HG03520 (cell line): ENCODE measurements around the gene CTTNBP2NL.
"Not testable (repeated sequence)": the region's sequence is repeated elsewhere in the genome, so short reads cannot be mapped to it uniquely, and the experiment has no call there.

Source experiments
- ATAC-seq: cut with Tn5 transposase; IDR thresholded peaks from one replicate; pipeline ENCODE4 v1.9.1; 2021; ENCODE audit warnings: mild to moderate bottlenecking, moderate library complexity; ENCODE audit not compliant: unreplicated experiment

The CTTNBP2NL gene

DNA sequence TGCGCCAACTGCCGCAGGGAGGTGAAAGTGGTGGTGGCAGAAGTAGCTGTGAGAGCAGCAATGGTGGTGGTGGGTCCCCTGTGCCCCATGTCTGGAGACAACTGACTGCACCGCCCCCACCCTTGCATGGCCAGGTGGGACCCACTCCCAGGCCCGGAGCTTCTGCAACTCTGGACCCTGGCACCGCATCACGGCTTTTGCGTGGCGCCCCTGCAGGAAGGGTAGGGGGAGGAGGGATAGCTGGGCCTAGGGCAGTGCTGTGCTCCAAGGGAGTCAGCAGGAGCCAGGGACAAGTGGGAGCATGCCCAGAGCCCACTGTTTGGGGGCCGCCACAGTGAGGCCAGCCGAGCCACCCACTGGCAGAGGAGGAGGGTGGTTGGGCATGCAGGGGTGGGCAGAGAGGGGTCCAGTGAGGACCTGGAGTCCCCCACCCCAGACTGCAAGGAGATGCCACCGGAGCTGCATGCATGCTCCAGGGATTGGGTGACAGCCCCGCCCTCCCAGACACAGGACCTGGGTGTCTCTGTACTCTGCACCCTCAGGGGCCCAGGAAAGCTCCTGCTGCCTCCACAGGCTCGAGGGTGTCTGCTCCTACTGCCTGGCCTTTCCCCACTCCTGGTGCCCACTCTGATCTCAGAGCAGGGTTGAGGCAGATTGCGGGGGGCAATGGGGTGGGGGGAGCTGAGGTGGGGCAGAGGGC is 9.8 kb upstream of the CTTNBP2NL start:
- no peak for ATAC-seq

DNA sequence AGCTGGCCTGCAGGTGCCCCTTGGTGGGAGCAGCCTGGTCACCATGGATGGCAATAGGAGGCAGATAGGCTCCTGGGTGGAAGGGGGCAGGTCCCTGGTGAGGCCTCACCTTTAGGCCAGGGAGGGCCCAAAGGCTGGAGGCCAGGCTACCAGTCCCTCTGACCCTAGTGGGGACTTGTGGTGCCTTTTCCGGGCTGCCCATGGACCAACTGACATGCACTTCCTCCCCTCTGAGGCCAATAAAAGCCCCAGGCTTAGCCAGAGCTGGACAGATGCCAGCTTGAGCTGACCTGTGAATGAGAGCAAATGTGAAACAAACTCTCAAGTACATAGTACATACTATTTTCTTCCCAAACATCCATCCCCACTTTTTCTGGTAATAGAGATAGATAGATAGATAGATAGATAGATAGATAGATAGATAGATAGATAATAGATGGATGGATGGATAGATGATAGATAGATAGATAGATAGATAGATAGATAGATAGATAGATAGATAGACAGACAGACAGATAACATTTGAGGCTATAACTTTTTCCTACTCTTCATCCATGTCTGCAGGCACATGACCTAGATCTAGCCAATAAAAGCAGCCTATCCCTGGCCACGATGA is 9.2 kb upstream of the CTTNBP2NL start:
- no peak for ATAC-seq

DNA sequence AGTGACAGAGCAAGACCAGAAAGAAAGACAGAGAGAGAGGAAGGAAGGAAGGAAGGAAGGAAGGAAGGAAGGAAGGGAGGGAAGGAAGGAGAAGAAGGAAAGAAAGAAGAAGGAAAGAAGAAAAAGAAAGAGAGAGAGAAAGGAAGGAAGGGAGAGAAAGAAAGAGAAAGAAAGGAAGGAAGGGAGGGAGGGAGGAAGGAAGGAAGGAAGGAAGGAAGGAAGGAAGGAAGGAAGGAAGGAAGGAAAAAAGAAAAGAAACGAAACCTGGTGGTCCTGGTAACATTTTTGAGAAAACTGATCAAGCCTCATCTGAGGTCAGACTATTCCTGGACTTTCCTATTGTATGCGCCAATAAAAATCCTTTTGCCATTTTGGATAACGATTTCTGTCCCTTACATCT is 8.2 kb upstream of the CTTNBP2NL start:
- ATAC-seq: no peak

DNA sequence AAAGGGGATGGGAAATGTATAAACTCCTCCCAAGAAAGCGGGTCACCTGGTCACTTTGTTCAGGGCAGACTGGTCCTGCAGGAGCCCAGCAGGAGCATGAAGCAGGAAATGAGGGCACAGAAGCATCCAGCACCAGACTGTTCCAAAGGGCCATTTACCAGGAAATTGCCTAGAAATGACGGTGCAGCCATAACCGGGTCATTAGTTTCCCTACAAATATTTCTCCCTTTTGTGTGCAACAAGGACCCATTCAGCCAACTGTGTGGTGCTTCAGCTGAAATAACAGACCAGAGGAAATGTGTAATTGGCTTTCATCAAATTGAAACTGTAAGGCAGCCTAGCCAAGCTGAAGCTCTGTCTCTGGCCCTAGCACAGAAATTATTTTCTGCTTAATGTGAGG is 7.6 kb upstream of the CTTNBP2NL start:
- no peak for ATAC-seq

DNA sequence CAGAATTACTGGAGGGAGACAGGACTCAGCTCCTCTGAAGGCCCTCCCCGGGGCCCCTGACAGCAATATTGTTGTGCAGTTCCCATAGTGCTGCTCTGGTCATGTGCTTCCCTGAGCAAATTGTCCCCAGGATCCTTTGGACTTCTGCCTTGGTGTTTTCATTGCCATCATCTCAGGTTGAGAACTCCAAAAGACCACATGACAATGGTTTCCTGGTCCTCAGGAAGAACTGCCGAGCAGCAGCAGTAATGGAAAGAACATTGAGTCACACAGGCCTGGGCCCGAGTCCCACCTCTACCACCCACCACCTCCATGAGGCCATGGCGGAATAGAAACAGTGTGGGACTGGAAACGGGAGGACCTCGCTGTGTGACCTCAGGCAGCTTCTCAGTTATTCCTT is 6.3 kb upstream of the CTTNBP2NL start:
- ATAC-seq: no peak

DNA sequence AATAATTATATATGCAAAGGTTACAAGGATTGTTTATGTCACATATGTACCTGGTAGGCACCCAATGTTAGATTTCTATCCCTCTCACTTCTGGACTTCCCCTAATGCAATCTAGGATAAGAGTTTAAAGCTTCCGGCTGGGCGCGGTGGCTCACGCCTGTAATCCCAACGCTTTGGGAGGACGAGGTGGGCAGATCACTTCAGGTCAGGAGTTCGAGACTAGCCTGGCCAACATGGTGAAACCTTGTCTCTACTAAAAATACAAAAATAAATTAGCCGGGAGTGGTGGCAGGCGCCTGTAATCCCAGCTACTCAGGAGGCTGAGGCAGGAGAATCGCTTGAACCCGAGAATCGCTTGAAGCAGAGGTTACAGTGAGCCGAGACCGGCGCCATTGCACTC is 5.7 kb upstream of the CTTNBP2NL start:
- not testable (repeated sequence) for ATAC-seq

DNA sequence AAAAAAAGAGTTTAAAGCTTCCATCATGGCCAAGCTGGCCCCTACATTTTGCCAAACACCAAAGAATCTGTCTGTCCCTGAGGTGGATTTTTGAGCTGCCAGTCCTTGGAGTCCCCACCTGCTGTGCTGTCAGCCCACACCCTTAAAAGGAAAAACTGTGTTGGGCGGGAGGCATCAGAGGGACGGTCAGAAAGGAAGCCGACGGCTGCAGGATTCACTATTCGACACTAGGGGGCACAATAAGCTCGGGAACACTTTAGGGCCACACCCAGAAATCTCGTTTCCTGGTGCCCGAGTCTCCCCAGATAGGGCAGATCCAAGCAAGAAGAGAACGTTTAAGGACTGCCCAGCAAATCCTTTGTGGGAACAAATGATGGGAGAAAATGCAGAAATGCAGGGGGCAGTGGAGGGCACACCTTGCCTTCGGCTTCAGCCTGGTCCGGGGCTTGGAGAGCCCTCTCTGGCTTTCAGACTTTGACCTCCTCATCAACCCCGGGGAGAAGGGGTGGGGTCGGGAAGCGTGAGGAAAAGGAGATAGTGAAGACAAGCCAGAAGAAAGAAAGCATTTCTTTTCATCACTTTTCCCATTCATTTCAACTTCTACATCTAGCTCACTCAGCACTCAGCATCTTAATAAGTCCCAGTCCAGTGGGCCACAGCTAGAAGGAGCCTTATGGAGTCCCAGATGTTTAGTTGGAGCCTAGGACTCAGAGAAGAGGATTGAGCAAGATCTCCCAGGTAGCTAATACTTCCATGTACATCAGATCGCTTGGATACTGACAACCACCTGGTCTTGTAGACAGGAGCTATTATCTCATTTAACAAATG is 5.0 kb upstream of the CTTNBP2NL start:
- ATAC-seq: peak; percentile 54

DNA sequence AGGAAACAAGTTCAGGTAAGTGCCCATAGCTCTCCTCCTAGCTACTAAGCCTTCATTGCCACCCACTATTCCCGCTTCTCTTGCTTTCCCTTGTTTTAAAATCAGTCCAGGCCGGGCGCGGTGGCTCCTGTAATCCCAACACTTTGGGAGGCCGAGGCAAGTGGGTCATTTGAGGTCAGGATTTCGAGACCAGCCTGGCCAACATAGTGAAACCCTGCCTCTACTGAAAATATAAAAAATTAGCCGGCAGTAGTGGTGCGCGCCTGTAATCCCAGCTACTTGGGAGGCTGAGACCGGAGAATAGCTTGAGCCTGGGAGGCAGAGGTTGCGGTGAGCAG is 4.4 kb upstream of the CTTNBP2NL start:
- ATAC-seq: no peak

DNA sequence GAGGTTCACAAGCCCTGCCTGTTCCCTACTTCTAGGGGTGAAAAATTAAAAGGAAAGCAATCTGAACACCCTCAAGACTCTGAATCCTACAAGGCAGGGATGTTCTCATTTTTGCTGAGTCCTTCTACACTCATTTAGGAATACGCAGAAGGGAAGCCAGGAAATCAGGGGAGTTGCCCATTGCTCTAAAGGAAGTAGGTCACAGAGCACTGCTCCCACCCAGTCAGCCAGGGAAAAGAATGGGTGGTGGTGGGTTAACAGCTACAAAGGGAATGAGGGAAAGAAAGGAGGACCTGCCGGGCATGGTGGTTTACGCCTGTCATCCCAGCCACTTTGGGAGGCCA is 2.4 kb upstream of the CTTNBP2NL start:
- ATAC-seq: no peak

DNA sequence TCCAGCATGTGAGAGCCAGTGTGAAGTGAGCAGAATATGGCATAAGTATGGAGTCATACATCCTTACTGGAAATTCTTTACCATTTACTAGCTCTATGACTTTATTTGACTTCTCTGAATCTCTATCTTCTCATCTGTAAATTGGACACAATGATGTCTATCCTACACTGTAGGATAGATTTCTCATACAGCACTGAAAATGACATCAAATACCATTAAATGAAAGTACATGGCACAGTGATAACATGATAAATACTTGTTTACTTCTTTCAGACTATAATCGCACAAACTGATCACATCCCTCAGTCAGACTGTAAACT is 1.3 kb upstream of the CTTNBP2NL start:
- ATAC-seq: no peak

DNA sequence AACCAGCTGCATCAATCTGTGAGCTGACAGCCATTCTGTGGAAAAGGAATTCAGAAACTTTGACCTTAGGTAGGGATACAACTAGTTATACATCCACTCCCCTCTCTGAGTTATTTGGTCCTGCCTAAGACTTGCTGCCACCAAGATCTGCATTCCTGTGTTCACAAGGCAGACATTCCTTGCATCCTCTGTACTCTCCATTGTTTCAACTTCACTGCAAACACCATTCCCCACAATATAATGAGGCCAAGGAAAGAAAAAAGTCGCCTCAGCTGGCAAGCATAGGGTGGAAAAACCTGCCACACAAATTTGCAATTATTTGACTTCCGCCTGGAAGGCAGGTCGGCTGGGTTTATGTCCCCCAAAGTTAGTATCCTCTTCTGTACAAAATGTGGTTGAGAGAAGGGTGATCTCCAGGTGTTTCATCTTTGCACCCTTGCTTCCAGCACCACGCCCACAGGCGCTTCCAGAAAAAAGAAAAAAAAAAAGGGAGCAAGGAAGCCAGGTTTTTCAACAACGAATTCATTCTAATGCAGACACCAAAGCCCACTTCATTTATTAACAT is 676 bp upstream of the CTTNBP2NL start:
- ATAC-seq: no peak

DNA sequence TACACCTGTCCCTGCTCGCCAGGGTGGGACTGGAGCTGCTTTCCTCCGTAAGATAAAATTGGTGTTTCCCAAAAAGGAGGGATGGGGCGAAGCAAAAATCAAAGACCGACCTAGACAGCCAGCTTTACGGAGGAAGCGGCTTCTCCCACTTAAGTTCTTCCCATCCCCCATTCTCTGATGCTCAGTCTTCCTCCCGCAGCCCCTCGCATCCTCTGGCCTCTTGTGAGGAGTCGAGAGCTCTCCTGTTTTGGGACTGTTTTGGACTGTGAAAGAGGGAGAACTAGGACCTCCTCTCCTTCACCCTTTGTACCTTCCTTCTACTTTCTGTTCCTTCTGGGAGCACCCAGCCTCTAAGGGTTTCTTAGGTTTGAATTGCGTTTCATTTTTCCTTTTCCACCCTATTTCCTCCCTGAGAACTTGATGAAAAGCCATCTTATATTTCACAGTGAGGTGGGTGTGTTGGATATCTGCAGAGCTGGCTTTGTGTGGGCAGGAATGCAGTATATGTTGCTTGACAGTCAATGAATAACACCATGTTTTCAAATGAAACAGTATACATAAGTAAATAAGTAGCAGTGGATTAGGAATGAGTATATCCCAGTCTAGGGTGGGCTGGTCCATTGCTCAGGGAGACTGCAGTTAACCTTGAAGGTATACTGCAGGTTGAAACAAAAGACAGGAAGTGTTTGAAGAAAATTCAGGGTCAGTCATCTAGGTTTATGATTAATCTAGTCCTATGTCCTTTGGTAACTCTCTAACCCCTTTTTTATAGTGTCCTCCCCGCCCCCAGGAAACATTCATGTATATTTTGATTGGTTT is 848 bp downstream of the CTTNBP2NL start:
- no peak for ATAC-seq

DNA sequence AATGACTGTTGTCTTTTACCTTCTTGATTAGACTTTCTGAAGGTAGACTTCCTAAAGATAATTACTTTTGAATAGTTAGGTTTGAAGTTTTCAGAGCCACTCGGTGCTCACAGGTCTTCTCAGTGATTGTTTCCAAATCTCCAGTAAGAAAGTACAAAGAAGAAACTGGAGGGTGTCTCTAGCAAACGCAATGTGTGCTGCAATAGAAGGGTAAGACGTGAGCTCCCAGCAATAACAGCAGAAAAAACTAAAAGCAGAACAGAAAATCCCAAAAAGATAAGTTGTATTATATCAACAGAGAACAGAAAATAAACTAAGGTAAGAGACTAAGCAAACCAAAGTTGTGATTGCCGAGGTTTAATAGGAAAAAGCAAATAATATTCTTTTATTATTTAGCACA is 1.8 kb downstream of the CTTNBP2NL start:
- no peak for ATAC-seq

DNA sequence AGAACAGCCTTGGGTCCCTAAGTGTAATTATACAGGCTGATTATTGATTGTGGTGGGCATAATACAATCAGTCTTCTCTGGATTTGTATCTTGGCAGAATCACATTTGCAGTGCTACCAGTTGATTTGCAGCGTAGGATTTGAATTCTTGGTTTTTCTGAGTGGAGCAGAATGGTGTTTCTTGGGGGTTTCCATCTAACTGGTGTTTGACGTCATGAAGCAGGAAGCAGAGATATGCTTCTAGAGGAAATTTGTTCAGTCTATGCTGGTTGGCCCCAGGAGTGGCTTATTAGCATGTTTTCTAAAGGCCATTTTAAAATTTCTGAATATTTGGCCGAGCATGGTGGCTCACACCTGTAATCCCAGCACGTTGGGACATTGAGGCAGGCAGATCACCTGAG is 3.4 kb downstream of the CTTNBP2NL start:
- no peak for ATAC-seq

DNA sequence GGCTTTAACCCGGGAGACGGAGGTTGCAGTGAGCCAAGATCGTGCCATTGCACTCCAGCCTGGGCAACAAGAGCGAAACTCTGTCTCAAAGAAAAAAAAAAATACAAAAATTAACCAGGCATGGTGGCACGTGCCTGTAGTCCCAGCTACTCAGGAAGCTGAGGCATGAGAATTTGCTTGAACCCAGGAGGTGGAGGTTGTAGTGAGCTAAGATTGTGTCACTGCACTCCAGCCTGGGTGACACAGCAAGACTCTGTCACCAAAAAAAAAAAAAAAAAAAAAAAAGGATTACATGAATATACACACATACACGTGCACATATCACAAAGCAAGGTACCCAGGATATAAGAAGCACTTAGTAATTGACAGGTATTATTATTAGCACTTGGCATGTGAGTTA is 4.7 kb downstream of the CTTNBP2NL start:
- not testable (repeated sequence) for ATAC-seq

DNA sequence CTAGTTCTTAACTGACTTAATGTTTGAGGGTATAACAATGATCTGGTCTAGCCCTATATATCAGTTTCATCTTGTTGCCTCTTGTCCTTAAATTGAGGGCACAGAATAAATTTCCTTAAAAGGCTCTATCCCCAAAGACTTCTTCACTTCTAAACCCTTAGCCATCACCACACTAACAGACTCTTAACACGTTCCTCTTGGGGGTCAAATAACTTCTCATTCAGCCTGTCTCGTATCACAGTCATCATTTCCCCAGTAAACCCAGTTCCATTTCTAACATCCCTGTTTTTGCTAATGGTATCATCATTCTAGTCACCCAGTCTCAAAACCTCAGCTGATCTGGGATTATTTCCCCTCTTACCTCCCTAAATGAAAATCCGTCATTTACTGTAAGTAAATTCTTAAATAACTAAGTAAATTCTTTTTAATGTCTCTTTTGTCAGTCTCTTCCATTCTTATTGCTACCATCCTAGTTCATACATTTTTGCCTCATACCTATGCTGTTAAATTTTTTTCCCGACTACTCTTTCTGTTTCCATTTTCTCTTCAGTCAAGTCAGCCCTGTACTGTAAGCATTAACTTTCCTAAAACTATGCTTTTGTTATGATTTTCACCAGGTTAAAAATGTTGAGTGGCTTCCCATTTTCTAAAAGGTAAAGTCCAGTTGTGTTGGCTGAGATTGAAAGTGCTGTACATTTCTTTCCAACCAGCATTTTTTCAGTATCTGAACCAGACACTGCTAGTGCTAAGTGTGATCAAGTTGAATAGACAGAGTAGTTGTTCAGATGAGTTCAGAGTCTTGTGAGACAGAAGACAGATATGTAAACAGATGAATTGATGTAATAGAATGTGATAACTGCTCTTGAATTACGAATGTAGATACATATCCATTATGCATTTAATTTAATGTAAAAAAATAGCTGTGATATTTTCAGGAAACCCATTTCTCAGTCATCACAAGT is 6.9 kb downstream of the CTTNBP2NL start:
- ATAC-seq: no peak

DNA sequence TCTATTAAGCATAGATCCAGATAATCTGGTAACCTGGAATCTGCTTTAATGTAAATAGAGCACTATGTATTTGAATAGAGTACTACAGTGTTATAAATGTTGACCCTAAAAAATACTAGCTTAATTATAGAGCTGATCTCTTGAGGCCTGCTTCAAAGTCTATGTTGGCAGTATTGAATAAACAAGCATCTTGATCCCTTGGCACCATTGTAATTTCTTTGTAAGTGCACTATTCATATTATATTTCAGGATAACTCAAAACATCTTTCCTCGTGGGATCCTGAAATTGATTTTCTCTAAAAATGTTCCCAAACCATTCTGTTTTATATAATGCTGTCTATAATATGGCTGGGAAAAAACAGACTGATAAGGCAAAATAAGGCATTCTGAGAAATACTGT is 10.8 kb downstream of the CTTNBP2NL start:
- no peak for ATAC-seq

DNA sequence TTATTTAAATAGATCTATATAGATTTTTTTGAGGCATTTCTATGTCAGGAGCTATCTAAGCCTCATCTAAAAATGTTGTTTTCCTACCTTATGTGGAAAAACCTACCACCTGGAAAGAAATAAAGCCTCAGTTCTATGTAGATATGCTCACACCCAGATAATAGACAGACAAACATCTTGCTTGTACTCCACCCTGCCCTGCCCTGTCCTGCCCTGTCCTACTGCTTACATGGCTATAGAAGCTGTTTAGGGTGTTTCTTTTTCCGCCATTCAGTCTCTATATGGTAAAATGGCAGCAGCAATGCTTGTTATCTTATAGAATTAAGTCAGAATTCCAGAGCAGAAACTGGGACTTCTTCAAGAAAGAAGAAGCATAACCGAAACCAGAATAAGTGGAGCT is 13.4 kb downstream of the CTTNBP2NL start:
- no peak for ATAC-seq

DNA sequence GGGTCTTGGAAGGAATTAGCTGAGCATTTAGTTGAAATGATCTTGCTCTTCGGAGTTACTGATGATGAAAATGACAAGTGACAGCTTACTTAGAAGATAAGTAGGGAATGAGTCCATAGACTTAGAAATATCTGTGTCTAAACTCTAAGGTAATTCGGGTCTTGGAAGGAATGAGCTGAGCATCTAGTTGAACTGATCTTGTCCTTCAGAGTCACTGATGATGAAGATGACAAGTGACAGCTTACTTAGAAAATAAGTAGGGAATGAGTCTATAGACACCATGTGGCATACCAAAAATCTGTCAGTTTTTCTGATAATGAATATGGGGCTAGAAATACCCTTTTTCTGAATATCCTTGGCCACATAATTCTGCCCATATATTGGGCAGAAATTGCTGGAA is 14.7 kb downstream of the CTTNBP2NL start:
- ATAC-seq: no peak

DNA sequence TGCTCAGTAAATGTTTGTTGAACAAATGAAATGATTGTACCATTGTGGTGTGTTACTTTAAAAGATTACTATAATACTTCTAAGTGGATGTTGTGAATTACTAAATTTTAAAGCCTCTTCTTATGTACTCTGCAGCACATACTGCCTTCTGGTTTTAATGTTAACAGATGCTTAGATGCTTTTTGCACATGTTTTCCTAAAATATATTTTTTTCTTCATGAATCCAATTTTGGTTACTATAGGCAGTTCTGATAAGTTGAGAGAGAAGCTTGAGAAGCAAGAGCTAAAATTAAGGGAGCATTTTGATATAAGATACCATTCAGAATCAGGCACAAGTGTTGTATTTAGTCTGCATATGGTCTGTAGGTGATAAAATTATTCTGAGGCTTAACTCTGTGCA is 21.3 kb downstream of the CTTNBP2NL start:
- no peak for ATAC-seq
